HepG2 (cell line): ENCODE data around the gene DPH2. TPM values are rescaled to one million over a fixed set of nuclear protein-coding genes. Genes with fewer than 3 reads are reported as not detected.
A peak's percentile ranks its signal among the peaks of the same experiment; 100 is the strongest.

Experiments
- AHR ChIP-seq: IDR thresholded peaks from 2 replicates; pipeline ENCODE4 v1.6.1; 2018; ENCODE audit warnings: missing genetic modification reagents, missing compliant biosample characterization
- ATF2 ChIP-seq: sonication (generic); formaldehyde crosslinking; IDR thresholded peaks from 2 replicates; pipeline ENCODE4 v1.4.0; 2020; ENCODE audit warnings: missing genetic modification reagents
- EHMT2 ChIP-seq: fragments of 200-600 bp; sonication (generic); IDR thresholded peaks from 2 replicates; pipeline ENCODE4 v1.7.0; 2017; ENCODE audit warnings: antibody characterized with exemption, low read depth, low read length, borderline replicate concordance
- GATAD2A ChIP-seq: IDR thresholded peaks from 2 replicates; pipeline ENCODE4 v1.6.1; 2016
- MIXL1 ChIP-seq: IDR thresholded peaks from 2 replicates; pipeline ENCODE4 v1.6.1; 2016
- MTF2 ChIP-seq: sonication (generic); formaldehyde crosslinking; IDR thresholded peaks from 2 replicates; pipeline ENCODE4 v1.5.0; 2020; ENCODE audit warnings: missing genetic modification reagents, borderline replicate concordance
- MXI1 ChIP-seq: IDR thresholded peaks from 3 replicates; pipeline ENCODE4 v1.6.1; 2012; ENCODE audit warnings: low read depth, low read length, inconsistent platforms, borderline replicate concordance
- NFE2L1 ChIP-seq: sonication (generic); formaldehyde crosslinking; IDR thresholded peaks from 2 replicates; pipeline ENCODE4 v1.4.0; 2020; ENCODE audit warnings: missing genetic modification reagents, mild to moderate bottlenecking, borderline replicate concordance
- NR1H2 ChIP-seq: sonication (generic); formaldehyde crosslinking; IDR thresholded peaks from 2 replicates; pipeline ENCODE4 v1.8.1; 2022; ENCODE audit warnings: low read depth, missing genetic modification reagents, borderline replicate concordance
- SP2 ChIP-seq: sonication (generic); formaldehyde crosslinking; IDR thresholded peaks from 2 replicates; pipeline ENCODE4 v1.5.1; 2020; ENCODE audit warnings: mild to moderate bottlenecking, missing genetic modification reagents
- TCF7 ChIP-seq: sonication (generic); IDR thresholded peaks from 2 replicates; pipeline ENCODE4 v1.6.1; 2016; ENCODE audit warnings: antibody characterized with exemption, low read depth
- ZFAT ChIP-seq: sonication (generic); formaldehyde crosslinking; conservative IDR thresholded peaks from 2 replicates; pipeline ENCODE4 v1.8.1; 2023; ENCODE audit warnings: missing genetic modification reagents, inconsistent platforms
- ZHX1 ChIP-seq: sonication (generic); formaldehyde crosslinking; IDR thresholded peaks from 2 replicates; pipeline ENCODE4 v1.8.1; 2022; ENCODE audit warnings: low read depth, mild to moderate bottlenecking, missing genetic modification reagents
- ZNF414 ChIP-seq: sonication (generic); formaldehyde crosslinking; IDR thresholded peaks from 2 replicates; pipeline ENCODE4 v1.5.0; 2020; ENCODE audit warnings: missing genetic modification reagents
- ZNF687 ChIP-seq: sonication (generic); formaldehyde crosslinking; IDR thresholded peaks from 2 replicates; pipeline ENCODE4 v1.5.1; 2020; ENCODE audit warnings: mild to moderate bottlenecking, missing genetic modification reagents, moderate library complexity
- ZNF775 ChIP-seq: sonication (generic); formaldehyde crosslinking; IDR thresholded peaks from 2 replicates; pipeline ENCODE4 v1.4.0; 2020; ENCODE audit warnings: missing genetic modification reagents, mild to moderate bottlenecking, moderate library complexity, borderline replicate concordance
- polyA plus RNA-seq, 8 experiments: library from polyadenylated mRNA; depleted of rRNA in 3 of 8; stranded (reverse) in 7 of 8; unstranded in 1 of 8; fragments of >200 nt; fragmentation: Illumina TruSeq in 4 of 8; extraction: Trizol in 4 of 8; gene quantifications; 2 replicates each; pipeline versions ENCODE4 v1.2.1 to v1.2.3, GENCODE V29; 2011 to 2016; ENCODE audit warnings: low read depth in 4 of 8, missing spikeins in 1 of 8, mixed read lengths in 1 of 8; ENCODE audit not compliant: insufficient read depth in 1 of 8
- total RNA-seq, 5 experiments: library from RNA; depleted of rRNA; stranded (reverse); fragments of >200 nt; fragmentation: Illumina TruSeq; extraction: Trizol; gene quantifications; 2 replicates each; pipeline ENCODE4 v1.2.3, GENCODE V29; 2016; ENCODE audit warnings: low read depth in 1 of 5
- TF ChIP-seq, protein P1 (sequence below): sonication (generic); formaldehyde crosslinking; IDR thresholded peaks from 2 replicates; pipeline ENCODE4 v1.4.0; 2020; ENCODE audit warnings: mild to moderate bottlenecking, missing genetic modification reagents
- TF ChIP-seq, protein P2 (sequence below): IDR thresholded peaks from 2 replicates; pipeline ENCODE4 v1.6.1; 2016; ENCODE audit warnings: low read depth

Gene DPH2
- total and polyA plus RNA-seq, 2 of the 13 experiments (the other 11 are each of a cell fraction or from before 2014, with no cell fraction given): 32.2 to 38.3 TPM

DNA sequence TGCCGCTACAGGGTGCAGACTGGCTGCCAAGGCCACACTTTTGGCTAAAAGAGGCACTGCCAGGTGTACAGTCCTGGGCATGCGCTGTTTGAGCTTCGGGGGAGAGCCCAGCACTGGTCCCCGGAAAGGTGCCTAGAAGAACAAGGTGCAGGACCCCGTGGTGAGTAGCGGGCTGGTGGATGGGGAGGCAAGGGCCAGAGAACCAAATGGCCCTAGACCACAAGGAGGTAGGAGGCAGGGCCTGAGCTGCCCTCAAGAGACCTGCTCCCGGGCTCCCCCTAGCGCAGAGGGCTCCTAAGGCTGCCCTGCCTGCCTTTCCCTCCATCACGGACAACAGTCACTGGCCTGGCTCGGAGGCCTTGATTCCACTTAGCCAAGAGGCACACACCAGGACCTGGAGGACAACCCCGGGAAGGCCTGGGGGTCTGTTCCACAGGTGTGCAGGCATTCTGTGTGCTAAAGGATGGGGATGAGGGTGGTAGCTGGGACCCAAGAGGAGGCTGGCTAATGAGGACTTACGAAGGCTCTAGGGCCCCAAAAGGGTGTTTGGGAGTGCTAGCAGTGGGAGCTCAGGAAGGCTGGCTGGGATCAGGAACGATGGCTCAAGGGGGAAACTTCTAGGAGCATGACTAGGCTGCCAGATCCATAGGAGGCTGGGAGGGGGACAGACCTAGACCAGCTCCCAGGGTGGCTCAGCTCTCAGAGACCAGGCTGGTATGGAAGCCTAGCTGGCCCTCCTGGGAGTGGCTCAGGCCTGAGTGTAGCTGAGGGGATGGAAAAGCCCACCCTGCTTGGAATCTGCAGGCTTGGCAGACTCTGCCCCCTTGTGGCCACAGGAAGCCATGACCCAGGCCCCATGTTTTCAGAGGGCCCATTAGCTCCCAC is 35.5 kb upstream of the DPH2 start (continued):
- TF ChIP-seq MXI1: no peak
- TF ChIP-seq NFE2L1 (CRISPR knock-in tag): no peak
- TF ChIP-seq, protein P1, sequence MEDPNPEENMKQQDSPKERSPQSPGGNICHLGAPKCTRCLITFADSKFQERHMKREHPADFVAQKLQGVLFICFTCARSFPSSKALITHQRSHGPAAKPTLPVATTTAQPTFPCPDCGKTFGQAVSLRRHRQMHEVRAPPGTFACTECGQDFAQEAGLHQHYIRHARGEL (CRISPR knock-in tag): 0 out of 2 replicates have a peak, but pooled peaks have one; percentile 54
- no peak for TF ChIP-seq MIXL1 (CRISPR knock-in tag)
- TF ChIP-seq, protein P2, sequence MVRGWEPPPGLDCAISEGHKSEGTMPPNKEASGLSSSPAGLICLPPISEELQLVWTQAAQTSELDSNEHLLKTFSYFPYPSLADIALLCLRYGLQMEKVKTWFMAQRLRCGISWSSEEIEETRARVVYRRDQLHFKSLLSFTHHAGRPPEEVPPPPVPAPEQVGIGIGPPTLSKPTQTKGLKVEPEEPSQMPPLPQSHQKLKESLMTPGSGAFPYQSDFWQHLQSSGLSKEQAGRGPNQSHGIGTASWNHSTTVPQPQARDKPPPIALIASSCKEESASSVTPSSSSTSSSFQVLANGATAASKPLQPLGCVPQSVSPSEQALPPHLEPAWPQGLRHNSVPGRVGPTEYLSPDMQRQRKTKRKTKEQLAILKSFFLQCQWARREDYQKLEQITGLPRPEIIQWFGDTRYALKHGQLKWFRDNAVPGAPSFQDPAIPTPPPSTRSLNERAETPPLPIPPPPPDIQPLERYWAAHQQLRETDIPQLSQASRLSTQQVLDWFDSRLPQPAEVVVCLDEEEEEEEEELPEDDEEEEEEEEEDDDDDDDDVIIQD (CRISPR knock-in tag): no peak
- TF ChIP-seq ATF2 (CRISPR knock-in tag): no peak
- no peak for TF ChIP-seq TCF7
- TF ChIP-seq ZNF687 (CRISPR knock-in tag): peak; percentile 37; the same call in 1 of the 2 replicates
- TF ChIP-seq ZNF414 (CRISPR knock-in tag): no peak
- TF ChIP-seq ZFAT (CRISPR knock-in tag): no peak
- TF ChIP-seq NR1H2 (CRISPR knock-in tag): no peak
- TF ChIP-seq AHR (CRISPR knock-in tag): no peak
- TF ChIP-seq EHMT2: no peak
- no peak for TF ChIP-seq GATAD2A (CRISPR knock-in tag)
- no peak for TF ChIP-seq MTF2 (CRISPR knock-in tag)
- no peak for TF ChIP-seq ZNF775
- no peak for TF ChIP-seq SP2
- no peak for TF ChIP-seq ZHX1 (CRISPR knock-in tag)
